Ectodermal cell (in vitro differentiated cells): ENCODE results near the gene ZNF202.
"Not testable (repeated sequence)": the region's sequence is repeated elsewhere in the genome, so short reads cannot be mapped to it uniquely, and the experiment has no call there.

Source experiments
- H3K27ac ChIP-seq: 2 replicates; pipeline ENCODE4 v1.7.0; 2013; ENCODE audit warnings: mild to moderate bottlenecking, low read depth, low read length; ENCODE audit not compliant: insufficient read depth, poor library complexity, severe bottlenecking
- H3K27me3 ChIP-seq: 2 replicates; pipeline ENCODE4 v1.7.0; 2013; ENCODE audit warnings: mild to moderate bottlenecking, low read length; ENCODE audit not compliant: insufficient read depth, control insufficient read depth, poor library complexity, severe bottlenecking
- H3K36me3 ChIP-seq: one replicate; pipeline ENCODE4 v1.7.0; 2013; ENCODE audit warnings: low read length; ENCODE audit not compliant: control insufficient read depth, insufficient read depth
- H3K4me1 ChIP-seq: one replicate; pipeline ENCODE4 v1.7.0; 2013; ENCODE audit warnings: low read length; ENCODE audit not compliant: control insufficient read depth, insufficient read depth
- H3K4me3 ChIP-seq: 2 replicates; pipeline ENCODE4 v1.7.0; 2013; ENCODE audit warnings: low read depth, low read length, control low read depth; ENCODE audit not compliant: insufficient read depth
- H3K9me3 ChIP-seq: 2 replicates; pipeline ENCODE4 v1.7.0; 2013; ENCODE audit warnings: mild to moderate bottlenecking, low read length, moderate library complexity; ENCODE audit not compliant: control insufficient read depth
- WGBS, 2 experiments: methylation state at CpG; one replicate each; pipeline ENCODE4 v1.1.7; 2013; ENCODE audit warnings: missing lambda C conversion rate in 2 of 2; 5-methylcytosine and 5-hydroxymethylcytosine counted together

ZNF202 gene

GRCh38 chr11:123742031-123742723 is 717 bp upstream of the ZNF202 start:
- Histone ChIP-seq H3K4me1 (peaks cover 12% of the 10 kb centered on the region), H3K4me3 (peak overlapping the region; percentile 63), H3K27me3 (no peaks in the 10 kb centered on the region), H3K9me3 (no peaks in the 10 kb centered on the region), H3K36me3 (peaks cover 21% of the 10 kb centered on the region), H3K27ac (peak overlapping the region; percentile 45)
- WGBS, 2 experiments: 6 to 7% methylated on average over 12 of the region's 12 CpGs

GRCh38 chr11:123740787-123741158 is 687 bp downstream of the ZNF202 start:
- Histone ChIP-seq H3K27ac (no peak overlapping the region), H3K4me3 (peak overlapping the region; percentile 63), H3K4me1 (peaks cover 12% of the 10 kb centered on the region), H3K9me3 (no peaks in the 10 kb centered on the region), H3K36me3 (peaks cover 33% of the 10 kb centered on the region), H3K27me3 (no peaks in the 10 kb centered on the region)
- 1 to 2% methylated on average over 6 of the region's 6 CpGs for WGBS, 2 experiments

GRCh38 chr11:123738374-123738773 is 3.1 kb downstream of the ZNF202 start:
- H3K9me3 ChIP-seq: no peaks in the 10 kb centered on the region

GRCh38 chr11:123736769-123737168 is 4.7 kb downstream of the ZNF202 start:
- Histone ChIP-seq H3K4me1 (peaks cover 9% of the 10 kb centered on the region), H3K36me3 (peaks cover 38% of the 10 kb centered on the region), H3K4me3 (no peak overlapping the region), H3K9me3 (no peaks in the 10 kb centered on the region), H3K27me3 (no peaks in the 10 kb centered on the region), H3K27ac (no peak overlapping the region)
- 88 to 100% methylated on average over 3 of the region's 3 CpGs for WGBS, 2 experiments

More at GRCh38 chr11:123738374-123738773, 3.1 kb downstream of the ZNF202 start:
- Histone ChIP-seq H3K4me3 (no peak overlapping the region), H3K27ac (no peak overlapping the region), H3K4me1 (peaks cover 12% of the 10 kb centered on the region), H3K27me3 (no peaks in the 10 kb centered on the region), H3K36me3 (peaks cover 38% of the 10 kb centered on the region)
- 69% methylated on average over 2 of the region's 2 CpGs; no CpG with 5 or more reads in 1 of the 2 experiments for WGBS, 2 experiments

- no peak overlapping the region for H3K4me3 ChIP-seq
- no peaks in the 10 kb centered on the region for H3K4me1 ChIP-seq
- WGBS, 2 experiments: 95 to 96% methylated on average over 8 of the region's 8 CpGs
- H3K36me3 ChIP-seq: peaks cover 64% of the 10 kb centered on the region
- H3K27ac ChIP-seq: no peak overlapping the region
- H3K27me3 ChIP-seq: no peaks in the 10 kb centered on the region
- no peaks in the 10 kb centered on the region for H3K9me3 ChIP-seq
These were observed 11.9 kb downstream of the ZNF202 start for GRCh38 chr11:123729602-123730001.

- Histone ChIP-seq H3K9me3 (no peaks in the 10 kb centered on the region), H3K36me3 (peaks cover 64% of the 10 kb centered on the region), H3K4me1 (no peaks in the 10 kb centered on the region), H3K27me3 (no peaks in the 10 kb centered on the region), H3K4me3 (no peak overlapping the region), H3K27ac (no peak overlapping the region)
- WGBS, 2 experiments: 97% methylated on average over 23 of the region's 23 CpGs
These were observed 15.3 kb downstream of the ZNF202 start for GRCh38 chr11:123725995-123726655.

GRCh38 chr11:123719452-123719851 is 22.0 kb downstream of the ZNF202 start:
- H3K27me3 ChIP-seq: no peaks in the 10 kb centered on the region
- H3K4me1 ChIP-seq: no peaks in the 10 kb centered on the region
- no CpG with 5 or more reads among the region's 1 CpG for WGBS, 2 experiments
- H3K27ac ChIP-seq: no peak overlapping the region
- H3K9me3 ChIP-seq: no peaks in the 10 kb centered on the region
- peaks cover 2% of the 10 kb centered on the region for H3K36me3 ChIP-seq
- no peak overlapping the region for H3K4me3 ChIP-seq

GRCh38 chr11:123718469-123718868 is 23.0 kb downstream of the ZNF202 start:
- Histone ChIP-seq H3K27me3 (no peaks in the 10 kb centered on the region), H3K9me3 (no peaks in the 10 kb centered on the region), H3K4me1 (no peaks in the 10 kb centered on the region), H3K4me3 (no peak overlapping the region), H3K36me3 (no peaks in the 10 kb centered on the region), H3K27ac (no peak overlapping the region)
- 86 to 91% methylated on average over 1 to 4 of the region's 4 CpGs for WGBS, 2 experiments

GRCh38 chr11:123718063-123718462 is 23.4 kb downstream of the ZNF202 start:
- 94 to 96% methylated on average over 2 of the region's 2 CpGs for WGBS, 2 experiments

GRCh38 chr11:123712627-123713026 is 28.8 kb downstream of the ZNF202 start:
- H3K4me1 ChIP-seq, H3K27ac ChIP-seq, H3K4me3 ChIP-seq, H3K27me3 ChIP-seq, H3K36me3 ChIP-seq, H3K9me3 ChIP-seq: not testable (repeated sequence)
- WGBS, 2 experiments: 89 to 94% methylated on average over 3 of the region's 3 CpGs

More at GRCh38 chr11:123718063-123718462, 23.4 kb downstream of the ZNF202 start:
- Histone ChIP-seq H3K27me3 (no peaks in the 10 kb centered on the region), H3K4me1 (no peaks in the 10 kb centered on the region), H3K36me3 (no peaks in the 10 kb centered on the region), H3K9me3 (no peaks in the 10 kb centered on the region), H3K27ac (no peak overlapping the region), H3K4me3 (no peak overlapping the region)
